ENCODE results near the gene LDLRAP1.
"Not testable (repeated sequence)": the region's sequence is repeated elsewhere in the genome, so short reads cannot be mapped to it uniquely, and the experiment has no call there.

LDLRAP1 gene

GRCh38 chr1:25543425-25544242 lies at the start of gene LDLRAP1:
Gene LDLRAP1, plus strand, starts transcription at chr1:25543606. Its CDS starts 93 bp downstream, at chr1:25543699.
- DNase-seq, result no peak

- DNase-seq, result no peak
These were observed 48.5 kb upstream of the LDLRAP1 start for GRCh38 chr1:25494952-25495351.

- DNase-seq, result no peak
These were observed 42.7 kb upstream of the LDLRAP1 start for GRCh38 chr1:25500694-25501093.

GRCh38 chr1:25501235-25502058 lies 42.0 kb upstream of the LDLRAP1 start:
- no peak for DNase-seq

GRCh38 chr1:25502957-25503356 lies 40.4 kb upstream of the LDLRAP1 start:
- no peak for DNase-seq

- DNase-seq, result no peak
These were observed 39.6 kb upstream of the LDLRAP1 start for GRCh38 chr1:25503551-25504426.

- DNase-seq, result no peak
These were observed 38.5 kb upstream of the LDLRAP1 start for GRCh38 chr1:25504706-25505595.

GRCh38 chr1:25505656-25506385 lies 37.6 kb upstream of the LDLRAP1 start:
- DNase-seq, result no peak

GRCh38 chr1:25506566-25507463 lies 36.6 kb upstream of the LDLRAP1 start:
- not testable (repeated sequence) for DNase-seq

- DNase-seq, result no peak
These were observed 29.7 kb upstream of the LDLRAP1 start for GRCh38 chr1:25513666-25514065.

GRCh38 chr1:25515033-25515432 lies 28.4 kb upstream of the LDLRAP1 start:
- DNase-seq, result no peak

GRCh38 chr1:25516686-25517085 lies 26.7 kb upstream of the LDLRAP1 start:
- no peak for DNase-seq

- no peak for DNase-seq
These were observed 25.7 kb upstream of the LDLRAP1 start for GRCh38 chr1:25517476-25518394.

GRCh38 chr1:25519624-25520023 lies 23.8 kb upstream of the LDLRAP1 start:
- no peak for DNase-seq

- DNase-seq, result peak; percentile 18
These were observed 22.9 kb upstream of the LDLRAP1 start for GRCh38 chr1:25520446-25521061.

GRCh38 chr1:25522031-25522655 lies 21.3 kb upstream of the LDLRAP1 start:
- DNase-seq, result no peak

- no peak for DNase-seq
These were observed 19.9 kb upstream of the LDLRAP1 start for GRCh38 chr1:25523542-25523941.

Data from NCI-H146 (cell line).